ENCODE results near the gene FOXD4L5.
"Not testable (repeated sequence)": the region's sequence is repeated elsewhere in the genome, so short reads cannot be mapped to it uniquely, and the experiment has no call there.

Gene FOXD4L5

GRCh38 chr9:65285109-65285508, at the start of gene FOXD4L5:
TSS of gene FOXD4L5 (minus strand) at chr9:65285209. CDS start at chr9:65284377, 832 bp downstream.
- DNase-seq, result not testable (repeated sequence)

- DNase-seq, result not testable (repeated sequence)
Observed at GRCh38 chr9:65283943-65284342, 1.1 kb downstream of the FOXD4L5 start.

GRCh38 chr9:65282976-65283375, 2.0 kb downstream of the FOXD4L5 start:
- not testable (repeated sequence) for DNase-seq
